Neural cell (in vitro differentiated cells): Measurements from ENCODE around the gene OR6K3. TPM values are rescaled to one million over a fixed set of nuclear protein-coding genes. Genes with fewer than 3 reads are reported as not detected.

ENCODE experiments used
- polyA plus RNA-seq: library from polyadenylated mRNA; depleted of rRNA; stranded (reverse); fragments of >200 nt; gene quantifications from 2 replicates; pipeline ENCODE4 v1.2.3, GENCODE V29; 2014

Gene OR6K3
- polyA plus RNA-seq, 1 donor from 2014 or later, result not detected

Other genes starting within 250 kb of the OR6K3 start
- gene OR10R2, start 248.5 kb downstream of the OR6K3 start, polyA plus RNA-seq, result not detected in 2 replicates
- not detected in 2 replicates for gene OR6Y1, start 166.3 kb downstream of the OR6K3 start, polyA plus RNA-seq
- gene OR6P1, start 150.1 kb downstream of the OR6K3 start, polyA plus RNA-seq, result not detected in 2 replicates
- gene OR10X1, start 140.8 kb downstream of the OR6K3 start, polyA plus RNA-seq, result not detected in 2 replicates
- gene OR10Z1, start 115.5 kb downstream of the OR6K3 start, polyA plus RNA-seq, result not detected in 2 replicates
- not detected in 2 replicates for gene SPTA1, start 34.0 kb downstream of the OR6K3 start, polyA plus RNA-seq
- gene OR6K2, start 20.1 kb downstream of the OR6K3 start, polyA plus RNA-seq, result not detected in 2 replicates
- not detected in 2 replicates for gene OR6K6, start 34.0 kb upstream of the OR6K3 start, polyA plus RNA-seq
- not detected in 2 replicates for gene OR6N1, start 51.5 kb upstream of the OR6K3 start, polyA plus RNA-seq
- gene OR6N2, start 60.5 kb upstream of the OR6K3 start, polyA plus RNA-seq, result not detected in 2 replicates
- gene MNDA, start 110.6 kb upstream of the OR6K3 start, polyA plus RNA-seq, result not detected in 2 replicates
- not detected in 2 replicates for gene PYHIN1, start 210.8 kb upstream of the OR6K3 start, polyA plus RNA-seq